ENCODE data around the gene ERAL1.

Gene ERAL1

GRCh38 chr17:28874750-28875149, 19.9 kb downstream of the ERAL1 start:
- TF ChIP-seq REST (IDR thresholded peaks at IDR 0.05; ENCODE audit: insufficient read depth in 1 of 2, low read depth in 2 of 2, low read length in 2 of 2) = no peak
- TF ChIP-seq SIN3A (IDR thresholded peaks at IDR 0.05; ENCODE audit: borderline replicate concordance, insufficient read depth, low read length) = no peak

GRCh38 chr17:28875848-28876550, 21.2 kb downstream of the ERAL1 start:
- TF ChIP-seq SIN3A (IDR thresholded peaks at IDR 0.05; ENCODE audit: borderline replicate concordance, insufficient read depth, low read length) = no peak

GRCh38 chr17:28878158-28878910, 23.5 kb downstream of the ERAL1 start:
- no peak for TF ChIP-seq REST (IDR thresholded peaks at IDR 0.05; ENCODE audit: insufficient read depth in 1 of 2, low read depth in 2 of 2, low read length in 2 of 2)

GRCh38 chr17:28878981-28879380, 24.2 kb downstream of the ERAL1 start:
- no peak for TF ChIP-seq TAF1 (IDR thresholded peaks at IDR 0.05; ENCODE audit: borderline replicate concordance, insufficient read depth, low read length)
- no peak for TF ChIP-seq FOXP2 (optimal IDR thresholded peaks at IDR 0.05; ENCODE audit: borderline replicate concordance, extremely low read depth, extremely low read length, insufficient read depth)
- no peak for TF ChIP-seq SIN3A (IDR thresholded peaks at IDR 0.05; ENCODE audit: borderline replicate concordance, insufficient read depth, low read length)
- TF ChIP-seq POLR2AphosphoS5 (IDR thresholded peaks at IDR 0.05; ENCODE audit: low read depth, low read length) = no peak
- TF ChIP-seq REST (IDR thresholded peaks at IDR 0.05; ENCODE audit: insufficient read depth in 1 of 2, low read depth in 2 of 2, low read length in 2 of 2) = no peak

GRCh38 chr17:28879886-28880571, 25.2 kb downstream of the ERAL1 start:
- TF ChIP-seq SIN3A (IDR thresholded peaks at IDR 0.05; ENCODE audit: borderline replicate concordance, insufficient read depth, low read length) (no peak), TAF1 (IDR thresholded peaks at IDR 0.05; ENCODE audit: borderline replicate concordance, insufficient read depth, low read length) (no peak), FOXP2 (optimal IDR thresholded peaks at IDR 0.05; ENCODE audit: borderline replicate concordance, extremely low read depth, extremely low read length, insufficient read depth) (no peak), POLR2AphosphoS5 (IDR thresholded peaks at IDR 0.05; ENCODE audit: low read depth, low read length) (no peak)

GRCh38 chr17:28880572-28880945, 25.7 kb downstream of the ERAL1 start:
- TF ChIP-seq FOXP2 (optimal IDR thresholded peaks at IDR 0.05; ENCODE audit: borderline replicate concordance, extremely low read depth, extremely low read length, insufficient read depth) (no peak), TAF1 (IDR thresholded peaks at IDR 0.05; ENCODE audit: borderline replicate concordance, insufficient read depth, low read length) (no peak), SIN3A (IDR thresholded peaks at IDR 0.05; ENCODE audit: borderline replicate concordance, insufficient read depth, low read length) (no peak), POLR2AphosphoS5 (IDR thresholded peaks at IDR 0.05; ENCODE audit: low read depth, low read length) (no peak), REST (IDR thresholded peaks at IDR 0.05; ENCODE audit: insufficient read depth in 1 of 2, low read depth in 2 of 2, low read length in 2 of 2) (no peak)
